A549 (cell line): Measurements from ENCODE around the gene CYP26C1.

Experiments
- CHD2 ChIP-seq: fragments of 150-350 bp; IDR thresholded peaks from 2 replicates; pipeline ENCODE4 v1.6.1; 2014; ENCODE audit warnings: low read length; ENCODE audit not compliant: partially characterized antibody
- CTCF ChIP-seq: fragments of >200 bp; sonication (Bioruptor Twin); formaldehyde crosslinking; IDR thresholded peaks from 3 replicates; pipeline ENCODE4 v1.5.1; 2016
- KDM5A ChIP-seq: fragments of 200-600 bp; sonication (generic); IDR thresholded peaks from 2 replicates; pipeline ENCODE4 v1.6.1; 2016; ENCODE audit warnings: antibody characterized with exemption, mild to moderate bottlenecking
- MAZ ChIP-seq: fragments of 150-350 bp; IDR thresholded peaks from 2 replicates; pipeline ENCODE4 v1.6.1; 2014; ENCODE audit warnings: antibody characterized with exemption, low read depth, low read length, borderline replicate concordance
- RAD21 ChIP-seq, 2 experiments: fragments of >200 bp in 1 of 2; sonication (Bioruptor Twin) in 1 of 2; formaldehyde crosslinking in 1 of 2; IDR thresholded peaks in 1 of 2; conservative IDR thresholded peaks in 1 of 2; 2 replicates in 1 of 2; 3 replicates in 1 of 2; pipeline ENCODE4 v1.6.1; 2012 to 2018; ENCODE audit warnings: inconsistent platforms in 1 of 2
- RARB ChIP-seq: fragments of 250-450 bp; sonication (Bioruptor Pico); IDR thresholded peaks from 2 replicates; pipeline ENCODE4 v1.8.0; 2021; ENCODE audit warnings: mild to moderate bottlenecking, moderate library complexity
- RFX5 ChIP-seq: fragments of 450-650 bp; IDR thresholded peaks from 2 replicates; pipeline ENCODE4 v1.7.1; 2014; ENCODE audit warnings: antibody characterized with exemption, mild to moderate bottlenecking, moderate library complexity
- SREBF2 ChIP-seq: fragments of 450-650 bp; IDR thresholded peaks from 2 replicates; pipeline ENCODE4 v1.6.1; 2014; ENCODE audit warnings: mild to moderate bottlenecking, moderate library complexity
- TFCP2L1 ChIP-seq: fragments of 250-450 bp; sonication (Bioruptor Pico); IDR thresholded peaks from 2 replicates; pipeline ENCODE4 v1.5.0; 2021; ENCODE audit warnings: mild to moderate bottlenecking
- ZC3H11A ChIP-seq: fragments of 450-650 bp; IDR thresholded peaks from 2 replicates; pipeline ENCODE4 v1.6.1; 2014; ENCODE audit warnings: antibody characterized with exemption, mild to moderate bottlenecking
- ZFP36 ChIP-seq: fragments of 450-650 bp; IDR thresholded peaks from 2 replicates; pipeline ENCODE4 v1.6.1; 2014; ENCODE audit warnings: borderline replicate concordance; ENCODE audit not compliant: partially characterized antibody
- TF ChIP-seq, protein P1 (sequence below): fragments of 200-600 bp; sonication (generic); IDR thresholded peaks from 2 replicates; pipeline ENCODE4 v1.6.1; 2016; ENCODE audit warnings: antibody characterized with exemption, mild to moderate bottlenecking, moderate library complexity
- TF ChIP-seq, protein P2 (sequence below): fragments of 150-350 bp; IDR thresholded peaks from 2 replicates; pipeline ENCODE4 v1.6.1; 2014; ENCODE audit warnings: low read depth, mild to moderate bottlenecking, low read length
- TF ChIP-seq, protein P3 (sequence below): fragments of 250-450 bp; sonication (Bioruptor Pico); IDR thresholded peaks from 2 replicates; pipeline ENCODE4 v1.5.0; 2021; ENCODE audit warnings: mild to moderate bottlenecking, moderate library complexity, borderline replicate concordance

DNA sequence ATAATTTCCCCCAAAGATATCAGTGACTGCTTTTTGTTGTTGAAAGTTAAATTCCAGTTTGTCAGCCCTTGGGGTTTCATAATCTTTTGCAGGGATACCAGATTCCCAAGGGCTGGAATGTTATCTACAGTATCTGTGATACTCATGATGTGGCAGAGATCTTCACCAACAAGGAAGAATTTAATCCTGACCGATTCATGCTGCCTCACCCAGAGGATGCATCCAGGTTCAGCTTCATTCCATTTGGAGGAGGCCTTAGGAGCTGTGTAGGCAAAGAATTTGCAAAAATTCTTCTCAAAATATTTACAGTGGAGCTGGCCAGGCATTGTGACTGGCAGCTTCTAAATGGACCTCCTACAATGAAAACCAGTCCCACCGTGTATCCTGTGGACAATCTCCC, 16.3 kb downstream of the CYP26C1 start:
- TF ChIP-seq CTCF (no peak), RARB (CRISPR knock-in tag) (no peak), MAZ (no peak), ZFP36 (no peak), ZC3H11A (no peak), RAD21 (conservative IDR thresholded peaks at IDR 0.05 in 1 of 2, IDR thresholded peaks at IDR 0.05 in 1 of 2) (no peak), SREBF2 (no peak), CHD2 (no peak), KDM5A (no peak), TFCP2L1 (CRISPR knock-in tag) (no peak), RFX5 (no peak)
- TF ChIP-seq, protein P1, sequence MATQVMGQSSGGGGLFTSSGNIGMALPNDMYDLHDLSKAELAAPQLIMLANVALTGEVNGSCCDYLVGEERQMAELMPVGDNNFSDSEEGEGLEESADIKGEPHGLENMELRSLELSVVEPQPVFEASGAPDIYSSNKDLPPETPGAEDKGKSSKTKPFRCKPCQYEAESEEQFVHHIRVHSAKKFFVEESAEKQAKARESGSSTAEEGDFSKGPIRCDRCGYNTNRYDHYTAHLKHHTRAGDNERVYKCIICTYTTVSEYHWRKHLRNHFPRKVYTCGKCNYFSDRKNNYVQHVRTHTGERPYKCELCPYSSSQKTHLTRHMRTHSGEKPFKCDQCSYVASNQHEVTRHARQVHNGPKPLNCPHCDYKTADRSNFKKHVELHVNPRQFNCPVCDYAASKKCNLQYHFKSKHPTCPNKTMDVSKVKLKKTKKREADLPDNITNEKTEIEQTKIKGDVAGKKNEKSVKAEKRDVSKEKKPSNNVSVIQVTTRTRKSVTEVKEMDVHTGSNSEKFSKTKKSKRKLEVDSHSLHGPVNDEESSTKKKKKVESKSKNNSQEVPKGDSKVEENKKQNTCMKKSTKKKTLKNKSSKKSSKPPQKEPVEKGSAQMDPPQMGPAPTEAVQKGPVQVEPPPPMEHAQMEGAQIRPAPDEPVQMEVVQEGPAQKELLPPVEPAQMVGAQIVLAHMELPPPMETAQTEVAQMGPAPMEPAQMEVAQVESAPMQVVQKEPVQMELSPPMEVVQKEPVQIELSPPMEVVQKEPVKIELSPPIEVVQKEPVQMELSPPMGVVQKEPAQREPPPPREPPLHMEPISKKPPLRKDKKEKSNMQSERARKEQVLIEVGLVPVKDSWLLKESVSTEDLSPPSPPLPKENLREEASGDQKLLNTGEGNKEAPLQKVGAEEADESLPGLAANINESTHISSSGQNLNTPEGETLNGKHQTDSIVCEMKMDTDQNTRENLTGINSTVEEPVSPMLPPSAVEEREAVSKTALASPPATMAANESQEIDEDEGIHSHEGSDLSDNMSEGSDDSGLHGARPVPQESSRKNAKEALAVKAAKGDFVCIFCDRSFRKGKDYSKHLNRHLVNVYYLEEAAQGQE: no peak
- TF ChIP-seq, protein P2, sequence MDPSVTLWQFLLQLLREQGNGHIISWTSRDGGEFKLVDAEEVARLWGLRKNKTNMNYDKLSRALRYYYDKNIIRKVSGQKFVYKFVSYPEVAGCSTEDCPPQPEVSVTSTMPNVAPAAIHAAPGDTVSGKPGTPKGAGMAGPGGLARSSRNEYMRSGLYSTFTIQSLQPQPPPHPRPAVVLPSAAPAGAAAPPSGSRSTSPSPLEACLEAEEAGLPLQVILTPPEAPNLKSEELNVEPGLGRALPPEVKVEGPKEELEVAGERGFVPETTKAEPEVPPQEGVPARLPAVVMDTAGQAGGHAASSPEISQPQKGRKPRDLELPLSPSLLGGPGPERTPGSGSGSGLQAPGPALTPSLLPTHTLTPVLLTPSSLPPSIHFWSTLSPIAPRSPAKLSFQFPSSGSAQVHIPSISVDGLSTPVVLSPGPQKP: no peak
- TF ChIP-seq, protein P3, sequence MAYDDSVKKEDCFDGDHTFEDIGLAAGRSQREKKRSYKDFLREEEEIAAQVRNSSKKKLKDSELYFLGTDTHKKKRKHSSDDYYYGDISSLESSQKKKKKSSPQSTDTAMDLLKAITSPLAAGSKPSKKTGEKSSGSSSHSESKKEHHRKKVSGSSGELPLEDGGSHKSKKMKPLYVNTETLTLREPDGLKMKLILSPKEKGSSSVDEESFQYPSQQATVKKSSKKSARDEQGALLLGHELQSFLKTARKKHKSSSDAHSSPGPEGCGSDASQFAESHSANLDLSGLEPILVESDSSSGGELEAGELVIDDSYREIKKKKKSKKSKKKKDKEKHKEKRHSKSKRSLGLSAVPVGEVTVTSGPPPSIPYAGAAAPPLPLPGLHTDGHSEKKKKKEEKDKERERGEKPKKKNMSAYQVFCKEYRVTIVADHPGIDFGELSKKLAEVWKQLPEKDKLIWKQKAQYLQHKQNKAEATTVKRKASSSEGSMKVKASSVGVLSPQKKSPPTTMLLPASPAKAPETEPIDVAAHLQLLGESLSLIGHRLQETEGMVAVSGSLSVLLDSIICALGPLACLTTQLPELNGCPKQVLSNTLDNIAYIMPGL (CRISPR knock-in tag): no peak
